ENCODE measurements around the gene SLC27A1.

The SLC27A1 gene

GRCh38 chr19:17470068-17470841, at the start of gene SLC27A1:
TSS of gene SLC27A1 (plus strand) at chr19:17470524. CDS start at chr19:17470541, 17 bp downstream.
- Histone ChIP-seq H3F3A (ENCODE audit: insufficient read depth, low read length) (no peaks in the 10 kb centered on the region), H3K9ac (ENCODE audit: low read length) (no peak within 1 kb of the TSS; the same call in 1 of the 2 replicates), H3K27ac (ENCODE audit: low read length) (no peak within 1 kb of the TSS), H3K79me2 (ENCODE audit: low read length) (no peaks in the 10 kb centered on the region), H3K27me3 (replicated peaks; ENCODE audit: insufficient read depth, low read length) (peaks cover 28% of the 10 kb centered on the region), H2AFZ (ENCODE audit: low read length) (peak within 1 kb of the TSS; percentile 52), H3K4me1 (ENCODE audit: low read length) (0 out of 2 replicates have a peak, but pooled peaks cover 4% of the 10 kb centered on the region), H4K20me1 (ENCODE audit: insufficient read depth, low read length) (no peaks in the 10 kb centered on the region), H3K4me3 (ENCODE audit: low read length) (peak within 1 kb of the TSS; percentile 57), H3K4me2 (ENCODE audit: low read depth, low read length) (peak within 1 kb of the TSS; percentile 58), H3K36me3 (replicated peaks; ENCODE audit: insufficient read depth, low read length) (no peaks in the 10 kb centered on the region), H3K9me3 (replicated peaks; ENCODE audit: insufficient read depth, low read length) (no peaks in the 10 kb centered on the region), H3K9me2 (replicated peaks; ENCODE audit: insufficient read depth, low read length) (no peaks in the 10 kb centered on the region)
- peak; percentile 90 for DNase-seq
- no peak for TF ChIP-seq EZH2 (optimal IDR thresholded peaks at IDR 0.05; ENCODE audit: low read depth, low read length)
- TF ChIP-seq EZH2phosphoT487 (IDR thresholded peaks at IDR 0.05; ENCODE audit: low read length): no peak
- TF ChIP-seq, protein P1, sequence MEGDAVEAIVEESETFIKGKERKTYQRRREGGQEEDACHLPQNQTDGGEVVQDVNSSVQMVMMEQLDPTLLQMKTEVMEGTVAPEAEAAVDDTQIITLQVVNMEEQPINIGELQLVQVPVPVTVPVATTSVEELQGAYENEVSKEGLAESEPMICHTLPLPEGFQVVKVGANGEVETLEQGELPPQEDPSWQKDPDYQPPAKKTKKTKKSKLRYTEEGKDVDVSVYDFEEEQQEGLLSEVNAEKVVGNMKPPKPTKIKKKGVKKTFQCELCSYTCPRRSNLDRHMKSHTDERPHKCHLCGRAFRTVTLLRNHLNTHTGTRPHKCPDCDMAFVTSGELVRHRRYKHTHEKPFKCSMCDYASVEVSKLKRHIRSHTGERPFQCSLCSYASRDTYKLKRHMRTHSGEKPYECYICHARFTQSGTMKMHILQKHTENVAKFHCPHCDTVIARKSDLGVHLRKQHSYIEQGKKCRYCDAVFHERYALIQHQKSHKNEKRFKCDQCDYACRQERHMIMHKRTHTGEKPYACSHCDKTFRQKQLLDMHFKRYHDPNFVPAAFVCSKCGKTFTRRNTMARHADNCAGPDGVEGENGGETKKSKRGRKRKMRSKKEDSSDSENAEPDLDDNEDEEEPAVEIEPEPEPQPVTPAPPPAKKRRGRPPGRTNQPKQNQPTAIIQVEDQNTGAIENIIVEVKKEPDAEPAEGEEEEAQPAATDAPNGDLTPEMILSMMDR (IDR thresholded peaks at IDR 0.05; ENCODE audit: low read length): no peak

DNA sequence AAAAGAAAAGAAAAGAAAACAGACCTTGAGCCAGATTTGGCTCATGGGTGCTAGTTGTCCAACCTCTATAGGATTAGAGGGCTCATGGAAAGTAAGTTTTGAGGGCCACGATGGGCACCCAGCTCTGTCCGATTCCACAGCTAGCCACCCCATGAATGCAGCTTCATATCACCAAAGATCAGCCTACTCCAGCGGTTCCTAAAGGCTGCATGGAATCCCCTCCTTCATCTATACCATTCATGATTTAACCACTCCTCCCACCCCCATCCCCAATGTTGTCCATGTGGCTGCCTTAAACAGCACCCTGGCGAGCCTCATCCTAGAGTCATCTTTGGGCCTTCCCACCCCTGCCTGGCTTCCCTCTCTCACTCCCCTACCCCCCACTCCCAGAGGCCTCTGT, 48.4 kb upstream of the SLC27A1 start:
- Histone ChIP-seq H3K36me3 (replicated peaks; ENCODE audit: insufficient read depth, low read length) (no peaks in the 10 kb centered on the region), H3K9me2 (replicated peaks; ENCODE audit: insufficient read depth, low read length) (no peaks in the 10 kb centered on the region), H3K79me2 (ENCODE audit: low read length) (no peaks in the 10 kb centered on the region), H3K27ac (ENCODE audit: low read length) (no peak overlapping the region), H3K9ac (ENCODE audit: low read length) (no peak overlapping the region), H3K27me3 (replicated peaks; ENCODE audit: insufficient read depth, low read length) (no peaks in the 10 kb centered on the region), H3K4me2 (ENCODE audit: low read depth, low read length) (no peak overlapping the region), H3K4me1 (ENCODE audit: low read length) (peaks cover 3% of the 10 kb centered on the region; the same call in 1 of the 2 replicates), H3F3A (ENCODE audit: insufficient read depth, low read length) (peaks cover 14% of the 10 kb centered on the region), H2AFZ (ENCODE audit: low read length) (no peak overlapping the region), H3K9me3 (replicated peaks; ENCODE audit: insufficient read depth, low read length) (no peaks in the 10 kb centered on the region), H4K20me1 (ENCODE audit: insufficient read depth, low read length) (no peaks in the 10 kb centered on the region), H3K4me3 (ENCODE audit: low read length) (no peak overlapping the region)
- no peak for DNase-seq
- TF ChIP-seq, protein P1 (IDR thresholded peaks at IDR 0.05; ENCODE audit: low read length): no peak
- no peak for TF ChIP-seq EZH2phosphoT487 (IDR thresholded peaks at IDR 0.05; ENCODE audit: low read length)
- no peak for TF ChIP-seq EZH2 (optimal IDR thresholded peaks at IDR 0.05; ENCODE audit: low read depth, low read length)

- Histone ChIP-seq H3K9me2 (replicated peaks; ENCODE audit: insufficient read depth, low read length) (no peaks in the 10 kb centered on the region), H3K36me3 (replicated peaks; ENCODE audit: insufficient read depth, low read length) (no peaks in the 10 kb centered on the region), H3K79me2 (ENCODE audit: low read length) (no peaks in the 10 kb centered on the region), H3K9ac (ENCODE audit: low read length) (no peak overlapping the region), H3K4me2 (ENCODE audit: low read depth, low read length) (no peak overlapping the region), H3K9me3 (replicated peaks; ENCODE audit: insufficient read depth, low read length) (no peaks in the 10 kb centered on the region), H4K20me1 (ENCODE audit: insufficient read depth, low read length) (no peaks in the 10 kb centered on the region), H3K27ac (ENCODE audit: low read length) (no peak overlapping the region), H3F3A (ENCODE audit: insufficient read depth, low read length) (peaks cover 12% of the 10 kb centered on the region), H2AFZ (ENCODE audit: low read length) (no peak overlapping the region), H3K4me1 (ENCODE audit: low read length) (peaks cover 3% of the 10 kb centered on the region; the same call in 1 of the 2 replicates), H3K4me3 (ENCODE audit: low read length) (no peak overlapping the region), H3K27me3 (replicated peaks; ENCODE audit: insufficient read depth, low read length) (no peaks in the 10 kb centered on the region)
- no peak for DNase-seq
- TF ChIP-seq EZH2 (optimal IDR thresholded peaks at IDR 0.05; ENCODE audit: low read depth, low read length): no peak
- TF ChIP-seq, protein P1 (IDR thresholded peaks at IDR 0.05; ENCODE audit: low read length): no peak
- no peak for TF ChIP-seq EZH2phosphoT487 (IDR thresholded peaks at IDR 0.05; ENCODE audit: low read length)
Measured at GRCh38 chr19:17423429-17424208, 46.7 kb upstream of the SLC27A1 start.

Measured in MM.1S (cell line).